22Rv1 (cell line): ENCODE results near the gene FNDC3A.

Experiments used
- ZFX ChIP-seq: fragments of 450-650 bp; IDR thresholded peaks from 2 replicates; pipeline ENCODE4 v1.6.1; 2017; ENCODE audit warnings: antibody characterized with exemption, borderline replicate concordance
- TF ChIP-seq, protein P1 (sequence below): fragments of 450-650 bp; IDR thresholded peaks from 2 replicates; pipeline ENCODE4 v1.5.1; 2017; ENCODE audit warnings: mild to moderate bottlenecking

DNA sequence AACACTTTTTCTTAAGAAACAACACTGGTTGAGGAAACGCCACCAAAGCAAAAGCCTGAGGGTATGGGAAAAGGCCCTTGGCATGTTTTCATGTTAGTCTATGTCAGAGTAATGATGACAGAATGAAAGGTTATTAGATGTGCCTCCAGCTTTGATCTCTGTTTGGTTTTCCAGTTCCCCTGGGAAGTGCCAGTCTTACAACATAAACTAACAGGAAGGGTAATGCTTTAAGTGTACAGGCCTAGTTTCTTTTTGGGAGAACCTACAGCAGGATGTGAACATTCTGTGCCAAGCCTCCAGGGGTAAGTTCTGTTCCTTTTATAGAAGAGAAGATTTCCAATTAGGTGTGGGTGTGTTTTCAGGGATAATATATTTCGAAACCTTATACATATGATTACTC is 121.7 kb downstream of the FNDC3A start:
- TF ChIP-seq, protein P1, sequence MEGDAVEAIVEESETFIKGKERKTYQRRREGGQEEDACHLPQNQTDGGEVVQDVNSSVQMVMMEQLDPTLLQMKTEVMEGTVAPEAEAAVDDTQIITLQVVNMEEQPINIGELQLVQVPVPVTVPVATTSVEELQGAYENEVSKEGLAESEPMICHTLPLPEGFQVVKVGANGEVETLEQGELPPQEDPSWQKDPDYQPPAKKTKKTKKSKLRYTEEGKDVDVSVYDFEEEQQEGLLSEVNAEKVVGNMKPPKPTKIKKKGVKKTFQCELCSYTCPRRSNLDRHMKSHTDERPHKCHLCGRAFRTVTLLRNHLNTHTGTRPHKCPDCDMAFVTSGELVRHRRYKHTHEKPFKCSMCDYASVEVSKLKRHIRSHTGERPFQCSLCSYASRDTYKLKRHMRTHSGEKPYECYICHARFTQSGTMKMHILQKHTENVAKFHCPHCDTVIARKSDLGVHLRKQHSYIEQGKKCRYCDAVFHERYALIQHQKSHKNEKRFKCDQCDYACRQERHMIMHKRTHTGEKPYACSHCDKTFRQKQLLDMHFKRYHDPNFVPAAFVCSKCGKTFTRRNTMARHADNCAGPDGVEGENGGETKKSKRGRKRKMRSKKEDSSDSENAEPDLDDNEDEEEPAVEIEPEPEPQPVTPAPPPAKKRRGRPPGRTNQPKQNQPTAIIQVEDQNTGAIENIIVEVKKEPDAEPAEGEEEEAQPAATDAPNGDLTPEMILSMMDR: no peak
- TF ChIP-seq ZFX: no peak
